HEK293 (cell line): ENCODE data around the gene AGK.

Experiments
- CTCF ChIA-PET: fragments of 350-600 bp; formaldehyde crosslinking; extraction: SDS; loops from one replicate; lab custom pipeline; 2021; ENCODE audit warnings: antibody characterized with exemption; lab: Yijun Ruan, JAX
- POLR2A ChIA-PET: fragments of 300-600 bp; formaldehyde crosslinking; extraction: SDS; loops from one replicate; lab custom pipeline; 2020; ENCODE audit warnings: antibody characterized with exemption, inconsistent platforms; lab: Yijun Ruan, JAX
- H3K27ac ChIP-seq: fragments of 200-500 bp; sonication (Bioruptor generic); 2 replicates; pipeline ENCODE4 v1.5.1; 2014; ENCODE audit warnings: low read depth, low read length, control low read depth, inconsistent platforms; ENCODE audit errors: extremely low read depth
- H3K36me3 ChIP-seq, 2 experiments: fragments of 200-500 bp in 1 of 2; sonication (Bioruptor generic) in 1 of 2; 1 replicate in 1 of 2; 2 replicates in 1 of 2; pipeline ENCODE4 v1.5.1; 2014 to 2017; ENCODE audit warnings: inconsistent platforms in 2 of 2, low read length in 2 of 2; ENCODE audit not compliant: control insufficient read depth in 2 of 2, insufficient read depth in 1 of 2
- H3K4me1 ChIP-seq: fragments of 200-500 bp; sonication (Bioruptor generic); 2 replicates; pipeline ENCODE4 v1.5.1; 2014; ENCODE audit warnings: mild to moderate bottlenecking, low read length, inconsistent platforms; ENCODE audit not compliant: control insufficient read depth, insufficient read depth
- H3K4me3 ChIP-seq: 2 replicates; pipeline ENCODE4 v1.5.1; 2011; ENCODE audit warnings: low read depth, mild to moderate bottlenecking, control low read depth, low read length, moderate library complexity
- H3K9me3 ChIP-seq: fragments of 200-500 bp; sonication (Bioruptor generic); 2 replicates; pipeline ENCODE4 v1.5.1; 2014; ENCODE audit warnings: low read depth, low read length, inconsistent platforms; ENCODE audit not compliant: control insufficient read depth, insufficient read depth
- BCL11A ChIP-seq: fragments of 450-650 bp; formaldehyde crosslinking; IDR thresholded peaks from 2 replicates; pipeline ENCODE4 v1.5.1; 2016; ENCODE audit warnings: low read depth, missing biosample characterization, missing genetic modification characterization
- HOXC10 ChIP-seq: sonication (generic); formaldehyde crosslinking; IDR thresholded peaks from 2 replicates; pipeline ENCODE4 v1.8.1; 2023; ENCODE audit warnings: mild to moderate bottlenecking, missing genetic modification reagents
- OSR2 ChIP-seq: fragments of 450-650 bp; formaldehyde crosslinking; IDR thresholded peaks from 2 replicates; pipeline ENCODE4 v1.5.1; 2016; ENCODE audit warnings: missing biosample characterization, missing genetic modification characterization
- OVOL3 ChIP-seq: fragments of 450-650 bp; formaldehyde crosslinking; IDR thresholded peaks from 2 replicates; pipeline ENCODE4 v1.5.1; 2016; ENCODE audit warnings: missing biosample characterization, missing genetic modification characterization
- ZNF132 ChIP-seq: fragments of 450-650 bp; formaldehyde crosslinking; IDR thresholded peaks from 2 replicates; pipeline ENCODE4 v1.5.1; 2017; ENCODE audit warnings: missing biosample characterization, missing genetic modification characterization, borderline replicate concordance
- ZNF133 ChIP-seq: fragments of 450-650 bp; formaldehyde crosslinking; IDR thresholded peaks from 2 replicates; pipeline ENCODE4 v1.5.1; 2016; ENCODE audit warnings: missing biosample characterization, missing genetic modification characterization
- ZNF146 ChIP-seq: fragments of 450-650 bp; formaldehyde crosslinking; IDR thresholded peaks from 2 replicates; pipeline ENCODE4 v1.5.1; 2016; ENCODE audit warnings: missing biosample characterization, missing genetic modification characterization
- ZNF169 ChIP-seq: fragments of 450-650 bp; formaldehyde crosslinking; IDR thresholded peaks from 2 replicates; pipeline ENCODE4 v1.5.1; 2016; ENCODE audit warnings: missing biosample characterization, missing genetic modification characterization
- ZNF211 ChIP-seq: fragments of 450-650 bp; formaldehyde crosslinking; IDR thresholded peaks from 2 replicates; pipeline ENCODE4 v1.5.1; 2016; ENCODE audit warnings: low read depth, missing biosample characterization, missing genetic modification characterization
- ZNF514 ChIP-seq: fragments of 450-650 bp; formaldehyde crosslinking; IDR thresholded peaks from 2 replicates; pipeline ENCODE4 v1.5.1; 2016; ENCODE audit warnings: missing biosample characterization, missing genetic modification characterization
- ZNF529 ChIP-seq: fragments of 450-650 bp; formaldehyde crosslinking; IDR thresholded peaks from 2 replicates; pipeline ENCODE4 v1.5.1; 2017; ENCODE audit warnings: missing genetic modification characterization, missing biosample characterization; ENCODE audit not compliant: insufficient replicate concordance
- ZNF571 ChIP-seq: fragments of 450-650 bp; formaldehyde crosslinking; IDR thresholded peaks from 2 replicates; pipeline ENCODE4 v1.5.0; 2017; ENCODE audit warnings: missing biosample characterization, missing genetic modification characterization
- ZNF585B ChIP-seq: fragments of 450-650 bp; formaldehyde crosslinking; IDR thresholded peaks from 2 replicates; pipeline ENCODE4 v1.5.1; 2016; ENCODE audit warnings: missing biosample characterization, missing genetic modification characterization
- ZNF624 ChIP-seq: fragments of 450-650 bp; formaldehyde crosslinking; IDR thresholded peaks from 2 replicates; pipeline ENCODE4 v1.5.1; 2017; ENCODE audit warnings: missing biosample characterization, missing genetic modification characterization
- ZNF664 ChIP-seq: fragments of 450-650 bp; formaldehyde crosslinking; IDR thresholded peaks from 2 replicates; pipeline ENCODE4 v1.5.1; 2016; ENCODE audit warnings: missing biosample characterization, missing genetic modification characterization
- ZNF76 ChIP-seq: fragments of 450-650 bp; formaldehyde crosslinking; IDR thresholded peaks from 2 replicates; pipeline ENCODE4; 2016; ENCODE audit warnings: low read depth, missing biosample characterization, missing genetic modification characterization, borderline replicate concordance
- ZSCAN23 ChIP-seq: fragments of 450-650 bp; formaldehyde crosslinking; IDR thresholded peaks from 2 replicates; pipeline ENCODE4 v1.5.1; 2016; ENCODE audit warnings: missing biosample characterization, missing genetic modification characterization
- TF ChIP-seq, protein P1 (sequence below): fragments of 450-650 bp; formaldehyde crosslinking; IDR thresholded peaks from 2 replicates; pipeline ENCODE4 v1.5.1; 2016; ENCODE audit warnings: missing biosample characterization, missing genetic modification characterization
- TF ChIP-seq, protein P2 (sequence below): fragments of 450-650 bp; formaldehyde crosslinking; IDR thresholded peaks from 2 replicates; pipeline ENCODE4 v1.5.1; 2016; ENCODE audit warnings: missing biosample characterization, missing genetic modification characterization, borderline replicate concordance
- TF ChIP-seq, protein P3 (sequence below): fragments of 450-650 bp; formaldehyde crosslinking; IDR thresholded peaks from 2 replicates; pipeline ENCODE4 v1.5.1; 2017; ENCODE audit warnings: missing biosample characterization, missing genetic modification characterization
- TF ChIP-seq, protein P4 (sequence below): fragments of 450-650 bp; formaldehyde crosslinking; IDR thresholded peaks from 2 replicates; pipeline ENCODE4 v1.5.1; 2016; ENCODE audit warnings: missing biosample characterization, missing genetic modification characterization
- TF ChIP-seq, protein P5 (sequence below): fragments of 450-650 bp; formaldehyde crosslinking; IDR thresholded peaks from 2 replicates; pipeline ENCODE4 v1.5.1; 2016; ENCODE audit warnings: missing biosample characterization, missing genetic modification characterization, low read depth
- TF ChIP-seq, protein P6 (sequence below): fragments of 450-650 bp; formaldehyde crosslinking; IDR thresholded peaks from 2 replicates; pipeline ENCODE4 v1.5.1; 2016; ENCODE audit warnings: missing biosample characterization, missing genetic modification characterization

Gene AGK

DNA sequence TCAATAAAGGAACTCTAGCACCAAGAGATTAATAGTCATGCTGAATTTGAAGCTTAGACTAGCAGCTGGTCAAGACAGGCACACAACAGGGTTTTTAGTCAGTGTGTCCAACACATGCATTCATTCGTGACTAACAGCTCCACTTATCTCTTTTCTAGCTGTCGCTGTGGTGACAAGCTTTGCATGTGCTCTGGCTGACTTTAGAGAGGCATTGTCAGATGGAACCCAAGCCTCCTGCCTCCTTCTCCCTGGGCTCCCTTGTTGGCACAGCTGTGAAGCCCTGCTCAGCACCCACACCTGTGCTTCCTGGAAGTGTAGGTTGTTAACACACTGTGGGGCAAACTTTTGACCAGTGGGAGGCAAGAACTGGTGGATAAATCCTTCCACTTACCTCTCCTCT, 9.8 kb upstream of the AGK start (continued):
- TF ChIP-seq, protein P1, sequence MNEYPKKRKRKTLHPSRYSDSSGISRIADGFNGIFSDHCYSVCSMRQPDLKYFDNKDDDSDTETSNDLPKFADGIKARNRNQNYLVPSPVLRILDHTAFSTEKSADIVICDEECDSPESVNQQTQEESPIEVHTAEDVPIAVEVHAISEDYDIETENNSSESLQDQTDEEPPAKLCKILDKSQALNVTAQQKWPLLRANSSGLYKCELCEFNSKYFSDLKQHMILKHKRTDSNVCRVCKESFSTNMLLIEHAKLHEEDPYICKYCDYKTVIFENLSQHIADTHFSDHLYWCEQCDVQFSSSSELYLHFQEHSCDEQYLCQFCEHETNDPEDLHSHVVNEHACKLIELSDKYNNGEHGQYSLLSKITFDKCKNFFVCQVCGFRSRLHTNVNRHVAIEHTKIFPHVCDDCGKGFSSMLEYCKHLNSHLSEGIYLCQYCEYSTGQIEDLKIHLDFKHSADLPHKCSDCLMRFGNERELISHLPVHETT (tag by site-specific recombination), result no peak
- no peak for TF ChIP-seq ZSCAN23 (tag by site-specific recombination)
- TF ChIP-seq ZNF169 (tag by site-specific recombination), result no peak
- TF ChIP-seq OSR2 (tag by site-specific recombination), result no peak
- no peak for TF ChIP-seq ZNF514 (tag by site-specific recombination)
- TF ChIP-seq, protein P2, sequence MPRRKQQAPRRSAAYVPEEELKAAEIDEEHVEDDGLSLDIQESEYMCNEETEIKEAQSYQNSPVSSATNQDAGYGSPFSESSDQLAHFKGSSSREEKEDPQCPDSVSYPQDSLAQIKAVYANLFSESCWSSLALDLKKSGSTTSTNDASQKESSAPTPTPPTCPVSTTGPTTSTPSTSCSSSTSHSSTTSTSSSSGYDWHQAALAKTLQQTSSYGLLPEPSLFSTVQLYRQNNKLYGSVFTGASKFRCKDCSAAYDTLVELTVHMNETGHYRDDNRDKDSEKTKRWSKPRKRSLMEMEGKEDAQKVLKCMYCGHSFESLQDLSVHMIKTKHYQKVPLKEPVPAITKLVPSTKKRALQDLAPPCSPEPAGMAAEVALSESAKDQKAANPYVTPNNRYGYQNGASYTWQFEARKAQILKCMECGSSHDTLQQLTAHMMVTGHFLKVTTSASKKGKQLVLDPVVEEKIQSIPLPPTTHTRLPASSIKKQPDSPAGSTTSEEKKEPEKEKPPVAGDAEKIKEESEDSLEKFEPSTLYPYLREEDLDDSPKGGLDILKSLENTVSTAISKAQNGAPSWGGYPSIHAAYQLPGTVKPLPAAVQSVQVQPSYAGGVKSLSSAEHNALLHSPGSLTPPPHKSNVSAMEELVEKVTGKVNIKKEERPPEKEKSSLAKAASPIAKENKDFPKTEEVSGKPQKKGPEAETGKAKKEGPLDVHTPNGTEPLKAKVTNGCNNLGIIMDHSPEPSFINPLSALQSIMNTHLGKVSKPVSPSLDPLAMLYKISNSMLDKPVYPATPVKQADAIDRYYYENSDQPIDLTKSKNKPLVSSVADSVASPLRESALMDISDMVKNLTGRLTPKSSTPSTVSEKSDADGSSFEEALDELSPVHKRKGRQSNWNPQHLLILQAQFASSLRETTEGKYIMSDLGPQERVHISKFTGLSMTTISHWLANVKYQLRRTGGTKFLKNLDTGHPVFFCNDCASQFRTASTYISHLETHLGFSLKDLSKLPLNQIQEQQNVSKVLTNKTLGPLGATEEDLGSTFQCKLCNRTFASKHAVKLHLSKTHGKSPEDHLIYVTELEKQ (tag by site-specific recombination), result no peak
- no peak for TF ChIP-seq ZNF146 (tag by site-specific recombination)
- TF ChIP-seq, protein P3, sequence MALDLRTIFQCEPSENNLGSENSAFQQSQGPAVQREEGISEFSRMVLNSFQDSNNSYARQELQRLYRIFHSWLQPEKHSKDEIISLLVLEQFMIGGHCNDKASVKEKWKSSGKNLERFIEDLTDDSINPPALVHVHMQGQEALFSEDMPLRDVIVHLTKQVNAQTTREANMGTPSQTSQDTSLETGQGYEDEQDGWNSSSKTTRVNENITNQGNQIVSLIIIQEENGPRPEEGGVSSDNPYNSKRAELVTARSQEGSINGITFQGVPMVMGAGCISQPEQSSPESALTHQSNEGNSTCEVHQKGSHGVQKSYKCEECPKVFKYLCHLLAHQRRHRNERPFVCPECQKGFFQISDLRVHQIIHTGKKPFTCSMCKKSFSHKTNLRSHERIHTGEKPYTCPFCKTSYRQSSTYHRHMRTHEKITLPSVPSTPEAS, result no peak
- TF ChIP-seq BCL11A (tag by site-specific recombination), result no peak
- no peak for TF ChIP-seq ZNF133

DNA sequence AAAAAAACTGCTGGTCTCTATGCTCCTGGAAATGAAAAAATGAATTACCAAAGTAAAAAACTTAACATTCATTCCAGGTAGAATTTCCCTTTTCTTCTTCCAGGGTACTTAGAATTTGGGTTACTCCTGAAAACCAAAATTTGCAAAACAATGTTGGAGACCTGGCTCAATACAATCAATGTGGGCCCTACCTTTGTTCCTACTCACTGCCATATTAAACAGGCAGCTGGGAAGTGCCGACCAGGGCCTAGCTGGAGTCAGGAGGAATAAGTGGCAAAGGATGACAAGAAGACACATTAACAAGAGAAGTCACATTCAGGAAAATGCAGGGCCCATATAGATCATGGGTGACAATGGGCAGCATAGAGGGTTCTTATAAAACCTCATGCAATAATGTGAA, 6.4 kb upstream of the AGK start:
- CTCF ChIA-PET, result interaction anchor here (2.0 kb wide), 1 partner anchor 11 kb away, joined by 8 read pairs; no protein-coding TSS in a partner anchor
- POLR2A ChIA-PET, result no interaction called here
- H3K9me3 ChIP-seq, result no peaks in the 10 kb centered on the region
- TF ChIP-seq, protein P4, sequence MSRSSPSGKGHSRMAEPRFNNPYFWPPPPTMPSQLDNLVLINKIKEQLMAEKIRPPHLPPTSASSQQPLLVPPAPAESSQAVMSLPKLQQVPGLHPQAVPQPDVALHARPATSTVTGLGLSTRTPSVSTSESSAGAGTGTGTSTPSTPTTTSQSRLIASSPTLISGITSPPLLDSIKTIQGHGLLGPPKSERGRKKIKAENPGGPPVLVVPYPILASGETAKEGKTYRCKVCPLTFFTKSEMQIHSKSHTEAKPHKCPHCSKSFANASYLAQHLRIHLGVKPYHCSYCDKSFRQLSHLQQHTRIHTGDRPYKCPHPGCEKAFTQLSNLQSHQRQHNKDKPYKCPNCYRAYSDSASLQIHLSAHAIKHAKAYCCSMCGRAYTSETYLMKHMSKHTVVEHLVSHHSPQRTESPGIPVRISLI, result peak; percentile 89
- TF ChIP-seq ZNF132, result no peak
- TF ChIP-seq, all 188 proteins: peak for 1
- Histone ChIP-seq H3K36me3 (no peaks in the 10 kb centered on the region), H3K4me1 (no peaks in the 10 kb centered on the region), H3K27ac (no peak overlapping the region), H3K4me3 (no peak overlapping the region)

DNA sequence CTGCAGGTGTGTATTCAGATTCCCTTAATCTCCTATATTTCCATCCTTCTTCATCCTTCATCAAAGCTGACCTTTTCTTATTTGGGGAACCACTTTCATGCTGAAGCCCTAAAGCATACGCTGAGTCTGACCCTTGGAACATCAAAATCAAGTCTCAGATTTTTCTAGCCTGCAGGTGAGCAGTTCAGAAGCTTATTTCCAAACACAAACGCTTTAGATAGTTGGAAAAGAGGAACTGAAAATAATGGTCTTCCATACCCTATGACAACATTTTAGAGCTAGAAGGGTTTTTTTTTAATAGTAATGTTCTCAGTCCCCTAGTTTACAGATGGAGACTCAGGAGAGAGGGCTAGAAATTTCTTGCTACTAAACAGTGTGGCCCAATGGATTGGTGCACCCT, 1.6 kb upstream of the AGK start:
- H3K4me1 ChIP-seq, result no peaks in the 10 kb centered on the region
- H3K36me3 ChIP-seq, result peaks cover 0 to 7% of the 10 kb centered on the region in 2 experiments; a peak in 1 of 3 replicates
- TF ChIP-seq ZNF529, result no peak
- no peak for TF ChIP-seq OVOL3 (tag by site-specific recombination)
- TF ChIP-seq ZNF571 (tag by site-specific recombination), result no peak
- TF ChIP-seq, protein P5, sequence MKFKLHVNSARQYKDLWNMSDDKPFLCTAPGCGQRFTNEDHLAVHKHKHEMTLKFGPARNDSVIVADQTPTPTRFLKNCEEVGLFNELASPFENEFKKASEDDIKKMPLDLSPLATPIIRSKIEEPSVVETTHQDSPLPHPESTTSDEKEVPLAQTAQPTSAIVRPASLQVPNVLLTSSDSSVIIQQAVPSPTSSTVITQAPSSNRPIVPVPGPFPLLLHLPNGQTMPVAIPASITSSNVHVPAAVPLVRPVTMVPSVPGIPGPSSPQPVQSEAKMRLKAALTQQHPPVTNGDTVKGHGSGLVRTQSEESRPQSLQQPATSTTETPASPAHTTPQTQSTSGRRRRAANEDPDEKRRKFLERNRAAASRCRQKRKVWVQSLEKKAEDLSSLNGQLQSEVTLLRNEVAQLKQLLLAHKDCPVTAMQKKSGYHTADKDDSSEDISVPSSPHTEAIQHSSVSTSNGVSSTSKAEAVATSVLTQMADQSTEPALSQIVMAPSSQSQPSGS, result no peak
- TF ChIP-seq ZNF211, result no peak
- TF ChIP-seq ZNF585B (tag by site-specific recombination), result no peak
- no peak for TF ChIP-seq ZNF664 (tag by site-specific recombination)
- TF ChIP-seq HOXC10 (CRISPR knock-in tag), result no peak
- TF ChIP-seq, protein P6, sequence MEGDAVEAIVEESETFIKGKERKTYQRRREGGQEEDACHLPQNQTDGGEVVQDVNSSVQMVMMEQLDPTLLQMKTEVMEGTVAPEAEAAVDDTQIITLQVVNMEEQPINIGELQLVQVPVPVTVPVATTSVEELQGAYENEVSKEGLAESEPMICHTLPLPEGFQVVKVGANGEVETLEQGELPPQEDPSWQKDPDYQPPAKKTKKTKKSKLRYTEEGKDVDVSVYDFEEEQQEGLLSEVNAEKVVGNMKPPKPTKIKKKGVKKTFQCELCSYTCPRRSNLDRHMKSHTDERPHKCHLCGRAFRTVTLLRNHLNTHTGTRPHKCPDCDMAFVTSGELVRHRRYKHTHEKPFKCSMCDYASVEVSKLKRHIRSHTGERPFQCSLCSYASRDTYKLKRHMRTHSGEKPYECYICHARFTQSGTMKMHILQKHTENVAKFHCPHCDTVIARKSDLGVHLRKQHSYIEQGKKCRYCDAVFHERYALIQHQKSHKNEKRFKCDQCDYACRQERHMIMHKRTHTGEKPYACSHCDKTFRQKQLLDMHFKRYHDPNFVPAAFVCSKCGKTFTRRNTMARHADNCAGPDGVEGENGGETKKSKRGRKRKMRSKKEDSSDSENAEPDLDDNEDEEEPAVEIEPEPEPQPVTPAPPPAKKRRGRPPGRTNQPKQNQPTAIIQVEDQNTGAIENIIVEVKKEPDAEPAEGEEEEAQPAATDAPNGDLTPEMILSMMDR, result no peak
- TF ChIP-seq ZNF624 (tag by site-specific recombination), result no peak
- no peak for TF ChIP-seq ZNF133
- no peak for TF ChIP-seq ZNF76 (tag by site-specific recombination)
- H3K9me3 ChIP-seq, result no peaks in the 10 kb centered on the region
- H3K4me3 ChIP-seq, result no peak overlapping the region
- no peak overlapping the region for H3K27ac ChIP-seq
- POLR2A ChIA-PET, result interaction anchor here (1.2 kb wide), 1 partner anchor 626 kb away, joined by 3 read pairs; no protein-coding TSS in a partner anchor
- CTCF ChIA-PET, result interaction anchor here (1.2 kb wide), 1 partner anchor 16 kb away, joined by 8 read pairs; no protein-coding TSS in a partner anchor
